GM18505 (cell line): ENCODE measurements around the gene IL1R1.
A peak's percentile ranks its signal among the peaks of the same experiment; 100 is the strongest.
"Not testable (repeated sequence)": the region's sequence is repeated elsewhere in the genome, so short reads cannot be mapped to it uniquely, and the experiment has no call there.

ENCODE experiments used
- ATAC-seq: cut with Tn5 transposase; IDR thresholded peaks from one replicate; pipeline ENCODE4 v1.9.1; 2021; ENCODE audit not compliant: unreplicated experiment
- POLR2A ChIP-seq: IDR thresholded peaks from 4 replicates; pipeline ENCODE4 v1.6.1; 2011; ENCODE audit warnings: borderline replicate concordance; ENCODE audit not compliant: insufficient read depth, insufficient read length; ENCODE audit errors: extremely low read depth

Gene IL1R1

GRCh38 chr2:102103992-102104871 lies 38.3 kb upstream of the IL1R1 start:
- TF ChIP-seq POLR2A, result no peak
- ATAC-seq, result peak; percentile 84

- no peak for TF ChIP-seq POLR2A
- no peak for ATAC-seq
Observed at GRCh38 chr2:102106133-102106556, 36.4 kb upstream of the IL1R1 start.

DNA sequence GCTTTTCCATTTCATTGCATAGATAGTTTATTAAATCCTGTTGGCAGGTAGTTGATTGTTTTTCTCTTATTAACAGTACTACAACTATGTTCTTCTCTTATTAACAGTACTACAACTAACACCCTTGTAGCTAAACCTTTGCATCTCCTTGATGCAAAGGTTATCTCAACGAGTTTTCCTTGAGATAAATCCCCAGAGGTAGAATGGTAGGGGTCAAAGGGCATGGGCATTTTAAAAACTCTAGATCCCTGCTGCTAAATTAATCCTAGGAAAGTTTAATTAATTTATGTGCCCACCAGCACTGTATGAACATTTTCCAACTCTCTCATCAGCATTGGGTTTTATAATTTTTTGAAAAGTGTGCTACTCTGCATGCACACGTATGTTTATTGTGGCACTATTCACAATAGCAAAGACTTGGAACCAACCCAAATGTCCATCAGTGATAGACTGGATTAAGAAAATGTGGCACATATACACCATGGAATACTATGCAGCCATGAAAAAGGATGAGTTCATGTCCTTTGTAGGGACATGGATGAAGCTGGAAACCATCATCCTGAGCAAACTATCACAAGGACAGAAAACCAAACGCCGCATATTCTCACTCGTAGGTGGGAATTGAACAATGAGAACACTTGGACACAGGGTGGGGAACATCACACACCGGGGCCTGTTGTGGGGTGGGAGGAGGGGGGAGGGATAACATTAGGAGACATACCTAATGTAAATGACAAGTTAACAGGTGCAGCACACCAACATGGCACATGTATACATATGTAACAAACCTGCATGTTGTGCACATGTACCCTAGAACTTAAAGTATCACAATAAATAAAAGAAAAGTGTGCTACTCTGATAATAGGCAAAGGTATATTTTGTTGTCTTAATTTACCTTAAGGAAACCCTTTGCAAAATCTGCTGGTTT lies 35.5 kb upstream of the IL1R1 start:
- ATAC-seq, result not testable (repeated sequence)

- no peak for ATAC-seq
- TF ChIP-seq POLR2A, result no peak
Observed at GRCh38 chr2:102107741-102108070, 34.8 kb upstream of the IL1R1 start.

- no peak for ATAC-seq
Observed at GRCh38 chr2:102109016-102109415, 33.5 kb upstream of the IL1R1 start.

GRCh38 chr2:102110171-102110570 lies 32.4 kb upstream of the IL1R1 start:
- TF ChIP-seq POLR2A, result no peak
- ATAC-seq, result no peak

More at GRCh38 chr2:102109016-102109415, 33.5 kb upstream of the IL1R1 start:
- TF ChIP-seq POLR2A, result no peak

- no peak for ATAC-seq
Observed at GRCh38 chr2:102110596-102111334, 31.8 kb upstream of the IL1R1 start.

GRCh38 chr2:102111823-102112222 lies 30.7 kb upstream of the IL1R1 start:
- ATAC-seq, result no peak
- TF ChIP-seq POLR2A, result no peak

More at GRCh38 chr2:102110596-102111334, 31.8 kb upstream of the IL1R1 start:
- TF ChIP-seq POLR2A, result no peak

DNA sequence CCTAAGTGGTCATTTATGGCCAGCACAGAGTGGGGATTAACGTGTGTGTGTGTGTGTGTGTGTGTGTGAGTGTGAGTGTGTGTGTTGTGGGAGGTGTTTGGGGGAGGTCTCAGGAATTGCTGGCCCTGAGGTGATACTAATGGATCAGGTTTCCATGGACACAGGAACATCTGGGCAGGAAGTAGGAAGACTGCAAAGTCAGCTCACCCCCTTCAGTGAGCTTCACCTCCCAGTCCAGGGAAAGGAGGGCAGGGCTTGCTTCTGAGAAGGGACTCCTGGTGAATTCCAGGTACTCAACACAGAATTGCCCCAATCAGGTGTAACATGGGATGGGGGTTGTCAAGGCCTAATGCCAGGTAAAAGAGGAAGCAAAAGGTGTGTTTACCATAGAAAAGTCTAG lies 30.3 kb upstream of the IL1R1 start:
- no peak for TF ChIP-seq POLR2A
- ATAC-seq, result no peak

- no peak for TF ChIP-seq POLR2A
- ATAC-seq, result no peak
Observed at GRCh38 chr2:102112692-102113665, 29.6 kb upstream of the IL1R1 start.

DNA sequence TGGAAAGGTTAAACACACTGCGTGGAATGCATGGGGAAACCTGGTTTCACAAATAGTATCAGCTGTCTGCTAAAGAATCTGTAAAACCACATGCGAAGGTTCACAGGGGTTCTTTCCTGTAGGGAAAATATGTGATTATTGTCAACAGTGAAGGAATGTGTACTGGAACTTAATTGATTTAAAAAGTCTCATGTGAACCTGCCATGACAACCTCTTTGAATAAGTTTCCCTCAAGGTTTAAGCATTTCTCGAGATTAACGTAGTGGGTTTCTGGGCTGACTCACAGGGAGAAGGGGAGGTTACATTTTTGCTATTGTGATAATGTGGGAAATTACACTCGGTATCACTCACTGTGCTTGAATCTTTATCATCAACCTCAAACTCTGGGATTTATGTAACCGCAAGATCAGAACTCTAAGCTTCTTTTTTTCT lies 28.2 kb upstream of the IL1R1 start:
- no peak for ATAC-seq
- no peak for TF ChIP-seq POLR2A

DNA sequence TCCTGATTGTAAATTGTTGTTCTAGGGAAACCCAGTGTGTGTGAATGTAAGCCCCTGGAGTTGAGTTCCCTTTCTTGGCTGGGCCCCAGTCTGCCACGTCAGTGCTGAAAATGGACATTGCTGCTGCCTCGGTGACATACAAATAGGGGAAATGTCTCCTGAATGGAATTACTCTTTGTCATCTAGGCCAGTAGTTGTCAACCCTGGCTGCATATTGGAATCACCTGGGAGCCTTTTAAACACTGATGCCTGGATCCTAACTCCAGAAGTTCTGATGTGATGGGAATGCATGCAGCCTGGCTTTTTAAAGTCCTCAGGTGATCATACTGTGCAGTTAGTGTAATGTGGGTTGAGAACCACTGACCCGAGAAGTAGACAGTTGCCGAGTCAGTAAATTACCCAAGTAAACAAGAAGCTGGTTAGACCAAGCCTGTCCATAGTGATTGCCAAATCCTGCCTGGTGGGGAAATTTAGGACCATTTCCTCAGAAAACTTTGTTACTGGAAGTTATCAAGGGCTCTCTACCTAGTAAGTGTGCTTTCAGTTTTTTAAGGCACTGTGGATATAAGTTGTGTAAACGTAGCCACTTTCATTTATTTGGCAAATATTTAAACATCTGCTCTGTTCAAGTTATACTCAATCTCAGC lies 27.6 kb upstream of the IL1R1 start:
- no peak for TF ChIP-seq POLR2A
- ATAC-seq, result no peak
